Dendritic cell treated with granulocyte-macrophage colony-stimulating factor and Interleukin-4, amounts not matched to agents 40 ng/mL and 50 ng/mL, for 4 days (primary cell): ENCODE data around the gene MACROD2.

Source experiments
- H3K27ac Mint-ChIP-seq: one replicate; pipeline ENCODE4 v1.8.0; 2022; ENCODE audit warnings: mild to moderate bottlenecking, mixed read lengths
- H3K27me3 Mint-ChIP-seq: one replicate; pipeline ENCODE4 v1.8.0; 2022; ENCODE audit warnings: mild to moderate bottlenecking, mixed read lengths
- H3K36me3 Mint-ChIP-seq: one replicate; pipeline ENCODE4 v1.8.0; 2022; ENCODE audit warnings: low read depth, mixed read lengths
- H3K4me1 Mint-ChIP-seq: one replicate; pipeline ENCODE4 v1.8.0; 2022; ENCODE audit warnings: low read depth, mixed read lengths
- H3K4me3 Mint-ChIP-seq: one replicate; pipeline ENCODE4 v1.8.0; 2022; ENCODE audit warnings: mild to moderate bottlenecking, moderate library complexity, mixed read lengths
- H3K9me3 Mint-ChIP-seq: one replicate; pipeline ENCODE4 v1.8.0; 2022; ENCODE audit warnings: mixed read lengths
- intact Hi-C: fragments of 100-400 bp; cut with micrococcal nuclease; formaldehyde crosslinking; loops from one replicate; pipeline ENCODE4 v1.15.0; 2022

Gene MACROD2

GRCh38 chr20:14698605-14699373 lies 703.5 kb downstream of the MACROD2 start:
- Mint-ChIP-seq H3K27ac (no peak overlapping the region), H3K9me3 (peaks cover 9% of the 10 kb centered on the region), H3K27me3 (no peaks in the 10 kb centered on the region), H3K36me3 (no peaks in the 10 kb centered on the region), H3K4me1 (no peaks in the 10 kb centered on the region), H3K4me3 (no peak overlapping the region)
- intact Hi-C loops = no loop called here

GRCh38 chr20:14700639-14700960 lies 705.3 kb downstream of the MACROD2 start:
- intact Hi-C loops = no loop called here
- no peaks in the 10 kb centered on the region for H3K4me1 Mint-ChIP-seq
- H3K9me3 Mint-ChIP-seq = peaks cover 15% of the 10 kb centered on the region
- H3K4me3 Mint-ChIP-seq = no peak overlapping the region
- no peaks in the 10 kb centered on the region for H3K27me3 Mint-ChIP-seq
- no peak overlapping the region for H3K27ac Mint-ChIP-seq
- no peaks in the 10 kb centered on the region for H3K36me3 Mint-ChIP-seq

- intact Hi-C loops = no loop called here
- Mint-ChIP-seq H3K36me3 (no peaks in the 10 kb centered on the region), H3K4me1 (no peaks in the 10 kb centered on the region), H3K9me3 (peaks cover 15% of the 10 kb centered on the region), H3K27ac (no peak overlapping the region), H3K27me3 (no peaks in the 10 kb centered on the region), H3K4me3 (no peak overlapping the region)
These were observed 706.0 kb downstream of the MACROD2 start for GRCh38 chr20:14701326-14701725.

GRCh38 chr20:14706555-14706954 lies 711.2 kb downstream of the MACROD2 start:
- H3K9me3 Mint-ChIP-seq = peaks cover 23% of the 10 kb centered on the region
- H3K27ac Mint-ChIP-seq = no peak overlapping the region
- no peaks in the 10 kb centered on the region for H3K27me3 Mint-ChIP-seq
- H3K4me1 Mint-ChIP-seq = no peaks in the 10 kb centered on the region
- no peak overlapping the region for H3K4me3 Mint-ChIP-seq
- H3K36me3 Mint-ChIP-seq = no peaks in the 10 kb centered on the region
- intact Hi-C loops = no loop called here

GRCh38 chr20:14707026-14707680 lies 711.8 kb downstream of the MACROD2 start:
- Mint-ChIP-seq H3K27me3 (no peaks in the 10 kb centered on the region), H3K9me3 (peaks cover 23% of the 10 kb centered on the region), H3K27ac (no peak overlapping the region), H3K36me3 (no peaks in the 10 kb centered on the region), H3K4me1 (no peaks in the 10 kb centered on the region), H3K4me3 (no peak overlapping the region)
- intact Hi-C loops = no loop called here

- Mint-ChIP-seq H3K27me3 (no peaks in the 10 kb centered on the region), H3K27ac (no peak overlapping the region), H3K4me1 (no peaks in the 10 kb centered on the region), H3K4me3 (no peak overlapping the region), H3K36me3 (no peaks in the 10 kb centered on the region), H3K9me3 (peaks cover 29% of the 10 kb centered on the region)
- intact Hi-C loops = no loop called here
These were observed 712.7 kb downstream of the MACROD2 start for GRCh38 chr20:14707865-14708596.

GRCh38 chr20:14709439-14709838 lies 714.1 kb downstream of the MACROD2 start:
- H3K27ac Mint-ChIP-seq = no peak overlapping the region
- H3K4me3 Mint-ChIP-seq = no peak overlapping the region
- H3K27me3 Mint-ChIP-seq = no peaks in the 10 kb centered on the region
- no peaks in the 10 kb centered on the region for H3K36me3 Mint-ChIP-seq
- peaks cover 38% of the 10 kb centered on the region for H3K9me3 Mint-ChIP-seq
- no peaks in the 10 kb centered on the region for H3K4me1 Mint-ChIP-seq
- intact Hi-C loops = no loop called here

- H3K4me3 Mint-ChIP-seq = no peak overlapping the region
- no peaks in the 10 kb centered on the region for H3K36me3 Mint-ChIP-seq
- no peaks in the 10 kb centered on the region for H3K27me3 Mint-ChIP-seq
- intact Hi-C loops = no loop called here
- no peak overlapping the region for H3K27ac Mint-ChIP-seq
- peaks cover 34% of the 10 kb centered on the region for H3K9me3 Mint-ChIP-seq
- H3K4me1 Mint-ChIP-seq = no peaks in the 10 kb centered on the region
These were observed 715.6 kb downstream of the MACROD2 start for GRCh38 chr20:14710951-14711350.

- Mint-ChIP-seq H3K4me1 (no peaks in the 10 kb centered on the region), H3K27me3 (no peaks in the 10 kb centered on the region), H3K9me3 (peaks cover 34% of the 10 kb centered on the region), H3K36me3 (no peaks in the 10 kb centered on the region), H3K27ac (no peak overlapping the region), H3K4me3 (no peak overlapping the region)
- intact Hi-C loops = no loop called here
These were observed 716.3 kb downstream of the MACROD2 start for GRCh38 chr20:14711652-14712051.

- Mint-ChIP-seq H3K27ac (no peak overlapping the region), H3K36me3 (no peaks in the 10 kb centered on the region), H3K27me3 (no peaks in the 10 kb centered on the region), H3K9me3 (peaks cover 35% of the 10 kb centered on the region), H3K4me1 (no peaks in the 10 kb centered on the region), H3K4me3 (no peak overlapping the region)
- intact Hi-C loops = no loop called here
These were observed 717.0 kb downstream of the MACROD2 start for GRCh38 chr20:14712302-14712739.

GRCh38 chr20:14715400-14715799 lies 720.1 kb downstream of the MACROD2 start:
- no peaks in the 10 kb centered on the region for H3K4me1 Mint-ChIP-seq
- H3K9me3 Mint-ChIP-seq = peaks cover 43% of the 10 kb centered on the region
- no peak overlapping the region for H3K4me3 Mint-ChIP-seq
- H3K36me3 Mint-ChIP-seq = no peaks in the 10 kb centered on the region
- intact Hi-C loops = no loop called here
- H3K27me3 Mint-ChIP-seq = no peaks in the 10 kb centered on the region
- H3K27ac Mint-ChIP-seq = no peak overlapping the region

- intact Hi-C loops = no loop called here
- H3K27me3 Mint-ChIP-seq = no peaks in the 10 kb centered on the region
- H3K4me3 Mint-ChIP-seq = no peak overlapping the region
- H3K36me3 Mint-ChIP-seq = no peaks in the 10 kb centered on the region
- no peaks in the 10 kb centered on the region for H3K4me1 Mint-ChIP-seq
- H3K27ac Mint-ChIP-seq = no peak overlapping the region
- H3K9me3 Mint-ChIP-seq = peaks cover 37% of the 10 kb centered on the region
These were observed 721.1 kb downstream of the MACROD2 start for GRCh38 chr20:14716351-14716801.

GRCh38 chr20:14717134-14717999 lies 722.1 kb downstream of the MACROD2 start:
- no peak overlapping the region for H3K27ac Mint-ChIP-seq
- H3K9me3 Mint-ChIP-seq = peaks cover 35% of the 10 kb centered on the region
- no peaks in the 10 kb centered on the region for H3K4me1 Mint-ChIP-seq
- intact Hi-C loops = no loop called here
- no peak overlapping the region for H3K4me3 Mint-ChIP-seq
- no peaks in the 10 kb centered on the region for H3K36me3 Mint-ChIP-seq
- H3K27me3 Mint-ChIP-seq = no peaks in the 10 kb centered on the region
